Chondrocyte (in vitro differentiated cells): Measurements from ENCODE around the gene SPTLC3. TPM values are rescaled to one million over a fixed set of nuclear protein-coding genes. Genes with fewer than 3 reads are reported as not detected.

Experiments
- DNase-seq: peaks from one replicate; pipeline ENCODE4 v3.0.0; 2021; ENCODE audit warnings: mixed read lengths, low spot score
- H3K27ac Mint-ChIP-seq: one replicate; pipeline ENCODE4 v1.8.0; 2021; ENCODE audit warnings: mild to moderate bottlenecking, moderate library complexity, mixed read lengths; ENCODE audit not compliant: unreplicated experiment
- H3K27me3 Mint-ChIP-seq: 2 replicates; pipeline ENCODE4 v1.8.0; 2021; ENCODE audit warnings: low read depth, mixed read lengths
- H3K36me3 Mint-ChIP-seq: 2 replicates; pipeline ENCODE4 v1.8.0; 2021; ENCODE audit warnings: low read depth, mixed read lengths
- H3K4me1 Mint-ChIP-seq: 2 replicates; pipeline ENCODE4 v1.8.0; 2021; ENCODE audit warnings: low read depth, mild to moderate bottlenecking, mixed read lengths
- H3K4me3 Mint-ChIP-seq: one replicate; pipeline ENCODE4 v1.8.0; 2021; ENCODE audit warnings: mild to moderate bottlenecking, moderate library complexity, mixed read lengths; ENCODE audit not compliant: unreplicated experiment
- H3K9me3 Mint-ChIP-seq: 2 replicates; pipeline ENCODE4 v1.8.0; 2021; ENCODE audit warnings: low read depth, mixed read lengths
- total RNA-seq: library from RNA; stranded (reverse); gene quantifications from 3 replicates; pipeline ENCODE4 v1.2.1, GENCODE V29; 2021
- TF ChIP-seq, protein P1 (sequence below): fragments of 200-600 bp; sonication (generic); IDR thresholded peaks from 2 replicates; pipeline ENCODE4 v1.5.0; 2021; ENCODE audit warnings: antibody characterized with exemption, mild to moderate bottlenecking, moderate library complexity

The SPTLC3 gene
- total RNA-seq, 1 donor from 2014 or later, result 5.0 TPM

DNA sequence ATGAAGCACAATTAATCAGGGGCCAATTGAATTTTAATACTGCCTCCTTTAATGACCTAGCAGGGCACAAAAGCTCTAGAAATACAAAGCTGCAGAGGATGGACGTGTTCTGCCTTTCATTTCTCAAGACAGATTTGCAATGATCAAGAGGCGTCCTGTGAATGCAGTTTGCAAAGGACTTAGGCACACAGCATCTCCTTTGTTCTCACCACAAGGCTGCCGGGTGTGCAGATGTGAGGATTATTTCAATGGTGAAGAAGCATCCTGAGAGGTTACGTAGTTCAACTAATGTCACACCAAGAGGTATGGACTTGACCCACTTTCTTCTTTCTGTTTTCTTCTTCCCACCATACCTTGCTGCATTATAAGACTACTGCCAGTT, 42.9 kb upstream of the SPTLC3 start:
- Mint-ChIP-seq H3K36me3 (no peaks in the 10 kb centered on the region), H3K27ac (no peak overlapping the region), H3K4me3 (no peak overlapping the region), H3K9me3 (no peaks in the 10 kb centered on the region), H3K27me3 (no peaks in the 10 kb centered on the region), H3K4me1 (peaks cover 5% of the 10 kb centered on the region)
- DNase-seq, result no peak
- TF ChIP-seq, protein P1, sequence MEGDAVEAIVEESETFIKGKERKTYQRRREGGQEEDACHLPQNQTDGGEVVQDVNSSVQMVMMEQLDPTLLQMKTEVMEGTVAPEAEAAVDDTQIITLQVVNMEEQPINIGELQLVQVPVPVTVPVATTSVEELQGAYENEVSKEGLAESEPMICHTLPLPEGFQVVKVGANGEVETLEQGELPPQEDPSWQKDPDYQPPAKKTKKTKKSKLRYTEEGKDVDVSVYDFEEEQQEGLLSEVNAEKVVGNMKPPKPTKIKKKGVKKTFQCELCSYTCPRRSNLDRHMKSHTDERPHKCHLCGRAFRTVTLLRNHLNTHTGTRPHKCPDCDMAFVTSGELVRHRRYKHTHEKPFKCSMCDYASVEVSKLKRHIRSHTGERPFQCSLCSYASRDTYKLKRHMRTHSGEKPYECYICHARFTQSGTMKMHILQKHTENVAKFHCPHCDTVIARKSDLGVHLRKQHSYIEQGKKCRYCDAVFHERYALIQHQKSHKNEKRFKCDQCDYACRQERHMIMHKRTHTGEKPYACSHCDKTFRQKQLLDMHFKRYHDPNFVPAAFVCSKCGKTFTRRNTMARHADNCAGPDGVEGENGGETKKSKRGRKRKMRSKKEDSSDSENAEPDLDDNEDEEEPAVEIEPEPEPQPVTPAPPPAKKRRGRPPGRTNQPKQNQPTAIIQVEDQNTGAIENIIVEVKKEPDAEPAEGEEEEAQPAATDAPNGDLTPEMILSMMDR, result no peak

DNA sequence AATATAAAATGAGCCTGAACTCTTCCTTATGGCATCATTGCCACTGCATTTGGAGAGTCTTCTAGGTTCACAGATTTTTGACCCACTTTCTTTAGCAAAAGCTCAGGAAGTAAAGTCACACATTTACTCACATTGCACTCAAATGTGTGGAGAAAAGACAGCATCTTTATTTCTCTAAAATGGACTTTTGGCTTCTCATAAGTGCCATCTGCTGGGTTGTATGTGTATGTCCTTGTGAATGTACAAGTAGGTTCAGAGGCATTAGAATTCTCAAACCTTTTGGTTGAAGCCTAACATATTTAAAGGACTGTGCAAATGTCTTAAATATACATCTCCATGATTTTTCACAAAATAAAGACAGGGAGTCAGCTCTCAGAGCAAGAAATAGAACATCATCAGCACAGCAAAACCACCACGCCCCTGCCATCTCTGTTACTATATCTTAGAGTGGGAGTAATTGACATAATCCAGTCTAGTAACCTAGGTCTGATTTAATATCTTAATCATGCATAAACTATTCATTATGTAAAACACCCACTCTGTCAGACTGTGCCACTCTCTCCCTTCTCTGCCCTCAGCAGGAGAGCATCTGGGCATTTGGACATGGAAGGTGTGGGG, 42.2 kb upstream of the SPTLC3 start:
- no peak for DNase-seq
- no peak overlapping the region for H3K27ac Mint-ChIP-seq
- no peaks in the 10 kb centered on the region for H3K27me3 Mint-ChIP-seq
- no peaks in the 10 kb centered on the region for H3K9me3 Mint-ChIP-seq
- no peaks in the 10 kb centered on the region for H3K36me3 Mint-ChIP-seq
- no peak overlapping the region for H3K4me3 Mint-ChIP-seq
- TF ChIP-seq, protein P1, result peak; percentile 85
- H3K4me1 Mint-ChIP-seq, result peaks cover 5% of the 10 kb centered on the region

- TF ChIP-seq, protein P1, result no peak
Observed at GRCh38 chr20:12967932-12968331, 40.8 kb upstream of the SPTLC3 start.

GRCh38 chr20:12968472-12968871, 40.3 kb upstream of the SPTLC3 start:
- H3K36me3 Mint-ChIP-seq, result no peaks in the 10 kb centered on the region
- TF ChIP-seq, protein P1, result no peak
- DNase-seq, result no peak
- no peaks in the 10 kb centered on the region for H3K27me3 Mint-ChIP-seq
- peaks cover 5% of the 10 kb centered on the region for H3K4me1 Mint-ChIP-seq
- H3K27ac Mint-ChIP-seq, result no peak overlapping the region
- H3K9me3 Mint-ChIP-seq, result no peaks in the 10 kb centered on the region
- H3K4me3 Mint-ChIP-seq, result no peak overlapping the region

More at GRCh38 chr20:12967932-12968331, 40.8 kb upstream of the SPTLC3 start:
- Mint-ChIP-seq H3K4me1 (peaks cover 5% of the 10 kb centered on the region), H3K27me3 (no peaks in the 10 kb centered on the region), H3K27ac (no peak overlapping the region), H3K4me3 (no peak overlapping the region), H3K9me3 (no peaks in the 10 kb centered on the region), H3K36me3 (no peaks in the 10 kb centered on the region)
- DNase-seq, result no peak

- H3K27ac Mint-ChIP-seq, result no peak overlapping the region
- peaks cover 3% of the 10 kb centered on the region for H3K9me3 Mint-ChIP-seq
- no peak overlapping the region for H3K4me3 Mint-ChIP-seq
- H3K4me1 Mint-ChIP-seq, result peaks cover 5% of the 10 kb centered on the region
- TF ChIP-seq, protein P1, result no peak
- H3K27me3 Mint-ChIP-seq, result no peaks in the 10 kb centered on the region
- no peak for DNase-seq
- no peaks in the 10 kb centered on the region for H3K36me3 Mint-ChIP-seq
Observed at GRCh38 chr20:12969071-12969669, 39.6 kb upstream of the SPTLC3 start.
